SH-SY5Y (cell line): ENCODE results near the gene SCTR.

ENCODE experiments used
- GATA2 ChIP-seq: IDR thresholded peaks from 2 replicates; pipeline ENCODE4 v1.6.1; 2011; ENCODE audit warnings: mild to moderate bottlenecking, low read depth, low read length
- GATA3 ChIP-seq: IDR thresholded peaks from 2 replicates; pipeline ENCODE4 v1.6.1; 2011; ENCODE audit warnings: low read depth, mild to moderate bottlenecking, low read length, moderate library complexity

SCTR gene

DNA sequence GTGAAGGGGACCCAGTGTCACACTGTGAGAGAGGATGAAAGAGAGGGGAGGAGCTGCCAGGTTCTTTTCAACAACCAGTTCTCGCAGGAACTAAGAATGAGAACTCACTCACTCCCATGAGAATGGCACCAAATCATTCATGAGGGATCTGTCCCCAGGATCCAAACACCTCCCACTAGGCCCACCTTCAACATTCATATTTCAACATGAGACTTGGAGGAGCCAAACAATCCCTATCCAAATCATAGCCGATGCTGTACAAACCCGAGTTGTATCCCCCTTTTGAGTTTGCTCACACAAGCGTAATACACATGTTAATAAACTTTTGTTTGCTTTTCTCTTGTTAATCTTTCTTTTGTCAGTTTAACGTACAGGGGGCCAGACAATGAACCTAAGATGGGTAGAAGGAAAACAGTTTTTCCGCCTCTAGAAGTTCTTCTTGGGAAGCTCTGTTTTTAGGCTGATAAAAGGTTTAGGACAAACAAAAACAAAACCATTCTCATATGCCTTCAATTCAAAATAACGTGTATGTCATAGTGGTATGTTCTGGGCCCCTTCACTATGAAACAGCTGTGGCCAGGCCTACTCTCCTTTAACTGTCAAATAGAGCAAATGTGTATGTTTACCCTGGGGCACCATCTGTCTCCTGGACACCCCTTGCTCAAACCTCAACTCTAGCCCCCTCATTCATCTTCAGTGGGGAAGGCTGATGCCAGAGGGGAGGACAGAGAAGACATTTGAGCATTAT is 101.7 kb downstream of the SCTR start:
- TF ChIP-seq GATA2, result no peak
- TF ChIP-seq GATA3, result no peak

DNA sequence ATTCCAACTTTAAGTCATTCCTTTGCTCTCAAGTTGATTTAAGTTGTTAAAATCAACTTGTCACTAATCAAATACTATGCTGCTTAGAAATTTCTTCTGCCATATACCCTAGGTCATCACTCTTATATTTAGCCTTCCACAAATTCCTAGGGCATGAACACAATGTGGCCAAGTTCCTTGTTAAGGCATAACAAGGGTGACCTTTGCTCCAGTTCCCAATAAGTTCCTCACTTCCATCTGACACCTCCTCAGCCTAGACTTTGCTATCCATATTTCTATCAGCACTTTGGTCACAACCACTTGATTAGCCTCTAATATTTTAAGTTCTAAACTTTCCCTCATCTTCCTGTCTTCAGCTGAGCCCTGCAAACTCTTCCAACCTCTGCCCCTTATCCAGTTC is 102.5 kb downstream of the SCTR start:
- TF ChIP-seq GATA2 (no peak), GATA3 (no peak)

DNA sequence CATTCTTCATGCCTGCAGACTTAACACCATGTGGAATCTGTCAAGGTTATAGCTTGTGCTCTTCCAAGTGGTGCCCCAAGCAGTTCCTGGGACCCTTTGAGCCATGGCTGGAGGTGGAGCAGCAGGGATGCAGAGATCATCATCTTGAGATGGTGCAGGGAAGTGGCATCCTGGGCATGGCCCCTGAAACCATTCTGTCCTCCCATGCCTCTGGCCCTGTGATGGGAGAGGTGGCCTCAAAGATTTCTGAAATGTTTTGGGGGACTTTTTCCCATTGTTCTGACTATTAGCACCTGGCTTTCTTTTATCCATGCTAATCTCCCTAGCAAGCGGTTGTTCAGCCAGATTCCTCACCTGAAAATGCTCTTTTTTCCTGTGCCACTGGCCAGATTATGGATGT is 103.0 kb downstream of the SCTR start:
- TF ChIP-seq GATA2, result no peak
- no peak for TF ChIP-seq GATA3

DNA sequence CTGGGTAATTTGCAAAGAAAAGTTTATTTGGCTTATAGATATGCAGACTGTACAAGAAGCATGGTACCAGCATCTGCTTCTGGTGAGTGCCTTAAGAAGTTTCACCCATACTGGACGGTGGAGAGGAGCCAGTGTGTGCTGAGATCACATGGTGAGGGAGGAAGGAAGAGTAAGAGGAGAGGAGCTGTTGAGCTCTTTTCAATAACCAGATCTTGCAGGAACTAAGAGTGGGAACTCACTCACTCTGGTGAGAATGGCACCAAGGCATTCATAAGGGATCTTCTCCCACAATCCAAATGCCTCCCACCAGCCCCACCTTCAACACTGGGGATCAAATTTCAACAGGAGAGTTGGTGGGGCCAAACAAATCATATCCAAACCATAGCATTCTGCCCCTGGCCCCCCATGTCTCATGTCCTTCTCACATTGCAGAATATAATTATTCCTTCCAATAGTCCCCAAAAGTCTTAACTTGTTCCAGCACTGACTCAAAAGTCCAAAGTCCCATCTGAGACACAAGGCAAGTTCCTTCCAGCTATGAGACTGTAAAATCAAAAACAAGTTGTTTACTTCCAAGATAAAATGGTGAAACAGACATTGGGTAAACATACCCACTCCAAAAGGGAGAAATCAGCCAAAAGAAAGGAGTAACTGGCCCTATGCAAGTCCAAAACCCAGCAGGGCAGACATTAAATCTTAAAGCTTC is 104.3 kb downstream of the SCTR start:
- TF ChIP-seq GATA3 (no peak), GATA2 (no peak)

DNA sequence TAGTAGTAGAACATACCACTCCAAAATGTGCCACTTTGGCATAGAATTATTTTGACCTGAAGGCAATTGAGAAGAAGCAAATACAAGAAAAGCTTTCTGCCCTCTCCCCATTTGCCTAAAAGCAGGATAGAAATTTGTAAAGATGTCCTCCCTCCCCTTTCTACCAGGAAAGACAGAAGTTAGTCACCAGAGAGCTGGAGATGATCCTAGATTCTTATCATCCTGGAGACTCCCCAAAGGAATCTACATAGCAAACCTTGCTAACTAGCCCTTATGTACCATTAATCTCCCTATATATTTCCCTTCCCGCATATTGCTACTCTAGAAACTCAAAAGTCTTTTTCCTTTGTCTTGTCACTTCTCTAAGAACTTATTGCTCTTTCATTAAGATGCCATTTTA is 105.2 kb downstream of the SCTR start:
- TF ChIP-seq GATA2, result no peak
- TF ChIP-seq GATA3, result no peak

DNA sequence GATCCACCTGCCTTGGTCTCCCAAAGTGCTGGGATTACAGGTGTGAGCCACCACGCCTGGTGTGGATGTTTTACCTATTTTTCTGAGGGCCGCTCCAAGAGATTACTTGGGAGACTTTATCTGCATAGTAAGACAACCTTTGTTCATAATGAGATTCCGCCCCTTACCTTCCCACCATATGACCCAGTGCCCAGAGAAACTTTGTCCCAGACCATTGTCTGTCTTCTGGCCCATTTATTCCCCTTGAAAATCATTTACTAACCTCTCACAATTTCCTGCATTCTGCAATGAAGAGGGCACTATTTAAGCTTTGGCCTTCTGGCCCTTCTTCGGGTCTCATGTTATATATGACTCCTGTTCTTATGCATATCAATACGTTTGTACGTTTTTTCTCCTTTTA is 106.4 kb downstream of the SCTR start:
- TF ChIP-seq GATA3 (no peak), GATA2 (no peak)

DNA sequence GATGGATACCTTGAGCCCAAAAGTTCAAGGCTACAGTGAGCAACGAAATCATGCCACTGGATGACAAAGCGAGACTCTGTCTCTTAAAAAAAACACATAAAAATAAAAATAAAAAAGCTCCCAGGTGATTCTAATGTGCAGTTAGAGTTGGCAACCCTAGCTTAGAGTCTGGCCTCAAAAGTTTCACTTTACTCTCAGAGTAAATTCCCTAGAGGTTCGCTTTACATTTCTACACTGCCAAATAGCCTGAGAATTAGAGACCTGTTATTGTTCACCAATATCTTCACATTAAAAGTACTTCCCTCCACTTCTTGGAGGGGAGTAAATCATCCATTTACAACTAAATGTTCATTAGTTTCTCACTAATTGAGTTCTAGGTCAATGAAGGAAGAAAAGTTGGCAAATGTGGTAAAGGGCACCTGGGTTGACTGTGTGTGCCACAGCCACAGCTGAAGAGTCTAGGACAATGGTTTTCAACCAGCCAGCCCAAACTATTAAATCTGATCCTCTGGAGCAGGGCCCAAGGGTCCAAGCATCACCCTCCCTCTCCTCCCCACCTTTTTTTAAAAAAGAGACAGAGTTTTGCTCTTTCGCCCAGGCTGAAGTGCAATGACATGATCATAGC is 107.9 kb downstream of the SCTR start:
- TF ChIP-seq GATA3, result no peak
- no peak for TF ChIP-seq GATA2

DNA sequence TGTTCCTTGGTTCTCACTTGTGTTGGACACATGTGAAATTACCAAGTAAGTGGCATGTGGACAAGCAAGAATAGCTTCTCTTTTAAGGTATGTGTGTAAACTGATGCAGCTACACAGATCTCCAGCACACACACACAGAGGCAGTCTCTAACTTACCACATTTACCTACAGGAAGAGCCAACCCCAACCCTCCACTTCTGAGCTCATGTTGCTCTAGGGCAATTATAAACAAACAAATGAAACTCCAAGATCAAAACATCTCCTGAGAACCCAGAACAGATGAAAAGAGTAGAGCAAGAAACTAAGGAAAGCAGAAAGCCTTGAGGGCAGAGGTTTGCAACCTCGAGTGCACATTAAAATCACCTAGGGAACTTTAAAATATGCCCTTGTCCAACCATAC is 108.7 kb downstream of the SCTR start:
- no peak for TF ChIP-seq GATA2
- no peak for TF ChIP-seq GATA3

DNA sequence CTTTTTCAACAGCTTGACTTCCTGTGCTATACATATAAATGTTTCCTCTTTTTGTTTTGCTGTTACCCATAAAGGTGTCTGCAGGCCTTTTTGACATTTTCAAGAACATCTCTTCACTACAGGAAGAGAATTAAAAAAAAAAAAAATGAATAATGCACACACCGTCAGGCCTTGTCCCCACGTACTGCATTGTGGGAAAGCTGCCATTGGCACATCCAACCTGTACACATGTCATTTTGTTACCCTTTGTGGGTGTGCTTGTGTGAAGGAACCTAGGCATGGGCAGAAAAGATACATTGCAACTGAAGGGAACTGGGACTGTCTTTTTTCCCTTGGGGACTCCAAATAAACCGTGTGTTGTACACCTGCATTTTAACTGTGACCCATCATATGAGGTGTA is 109.4 kb downstream of the SCTR start:
- TF ChIP-seq GATA2 (no peak), GATA3 (no peak)

DNA sequence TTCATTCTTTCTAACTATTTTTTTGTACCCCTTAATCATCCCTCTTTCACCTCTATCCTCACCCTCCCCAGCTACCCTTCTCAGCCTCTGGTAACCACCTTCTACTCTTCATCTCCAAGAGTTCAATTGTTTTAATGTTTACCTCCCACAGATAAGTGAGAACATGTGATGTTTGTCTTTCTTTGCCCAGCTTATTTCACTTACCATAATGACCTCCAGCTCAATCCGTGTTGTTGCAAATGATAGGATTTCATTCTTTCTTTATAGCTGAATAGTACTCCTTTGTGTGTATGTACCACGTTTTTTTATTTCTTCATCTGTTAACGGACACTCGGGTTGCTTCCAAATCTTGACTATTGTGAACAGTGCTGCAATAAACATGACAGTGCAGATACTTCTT is 114.8 kb downstream of the SCTR start:
- TF ChIP-seq GATA2 (no peak), GATA3 (no peak)

DNA sequence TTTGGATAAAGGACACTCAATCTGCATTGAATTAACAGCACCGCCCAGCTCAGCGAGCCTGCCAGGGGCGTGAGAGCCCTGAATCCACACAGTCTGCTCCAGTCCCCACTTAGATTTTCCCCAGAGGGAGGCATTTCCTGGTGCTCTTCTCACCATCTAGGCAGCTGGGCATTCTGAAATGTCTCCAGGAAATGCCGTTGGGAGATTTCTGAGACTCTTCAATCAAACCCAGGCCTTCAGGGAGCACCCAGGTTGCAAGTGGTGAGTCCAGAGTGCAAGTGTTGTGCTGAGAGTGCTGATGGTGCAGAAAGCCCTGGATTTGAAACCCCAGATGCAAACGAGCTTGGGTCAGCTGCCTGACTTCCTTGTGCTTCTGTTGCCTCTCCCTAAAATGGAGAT is 116.1 kb downstream of the SCTR start:
- TF ChIP-seq GATA3, result no peak
- no peak for TF ChIP-seq GATA2

DNA sequence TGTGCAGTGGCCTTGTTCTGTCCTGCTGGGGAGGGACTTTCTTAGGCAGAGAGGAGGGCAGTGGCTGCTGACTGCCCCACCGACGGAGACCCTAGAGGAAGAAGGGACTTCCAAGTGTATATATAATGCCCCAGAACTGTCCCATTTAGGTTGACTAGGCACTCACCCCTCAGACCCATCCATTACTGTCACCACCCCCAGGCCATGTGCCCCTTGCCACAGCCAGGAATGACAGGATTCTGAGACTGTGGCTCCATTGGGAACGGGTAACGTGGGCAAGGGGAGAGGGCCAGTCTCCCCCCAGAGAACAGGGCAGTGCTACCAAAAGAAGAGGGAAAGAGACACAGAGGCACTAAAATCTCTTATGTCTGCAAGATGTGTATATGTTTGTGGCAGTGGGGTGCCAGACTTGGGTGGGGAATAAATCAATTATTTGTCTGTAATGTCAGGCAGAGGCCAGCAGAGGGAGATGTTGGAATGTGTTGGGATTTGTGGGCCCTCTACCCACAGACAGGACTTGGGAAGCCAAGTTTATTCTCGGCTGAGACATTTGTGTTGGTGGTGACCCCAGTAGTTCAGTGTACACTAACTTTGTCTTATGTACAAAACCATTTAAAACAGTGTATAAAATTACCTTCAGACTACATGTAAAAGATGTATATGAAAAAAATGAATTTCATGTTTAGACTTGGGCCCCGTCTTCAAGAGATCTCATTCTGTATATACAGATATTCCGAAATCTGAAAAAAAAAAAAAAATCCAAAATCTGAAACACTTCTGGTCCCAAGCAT is 116.7 kb downstream of the SCTR start:
- TF ChIP-seq GATA3 (no peak), GATA2 (no peak)

DNA sequence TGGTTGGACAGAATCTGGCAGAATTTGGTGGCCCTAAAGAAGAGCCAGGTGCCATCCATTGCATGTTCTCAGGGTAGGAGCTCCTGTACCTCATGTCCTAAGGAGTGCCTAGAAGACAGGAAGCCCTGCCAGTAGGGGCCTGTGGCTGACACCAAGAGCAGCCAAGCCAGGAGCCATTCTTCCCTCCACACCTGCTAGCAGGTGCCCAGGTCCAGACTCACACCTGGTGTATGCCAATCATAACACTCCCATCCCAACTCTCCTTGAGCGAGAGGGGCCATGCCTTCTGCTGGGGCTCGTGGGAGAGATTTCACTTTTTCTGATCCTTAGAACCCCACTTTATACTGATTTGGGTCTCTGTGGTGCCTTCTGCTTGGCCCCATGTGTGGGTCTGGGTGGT is 119.1 kb downstream of the SCTR start:
- no peak for TF ChIP-seq GATA3
- no peak for TF ChIP-seq GATA2

DNA sequence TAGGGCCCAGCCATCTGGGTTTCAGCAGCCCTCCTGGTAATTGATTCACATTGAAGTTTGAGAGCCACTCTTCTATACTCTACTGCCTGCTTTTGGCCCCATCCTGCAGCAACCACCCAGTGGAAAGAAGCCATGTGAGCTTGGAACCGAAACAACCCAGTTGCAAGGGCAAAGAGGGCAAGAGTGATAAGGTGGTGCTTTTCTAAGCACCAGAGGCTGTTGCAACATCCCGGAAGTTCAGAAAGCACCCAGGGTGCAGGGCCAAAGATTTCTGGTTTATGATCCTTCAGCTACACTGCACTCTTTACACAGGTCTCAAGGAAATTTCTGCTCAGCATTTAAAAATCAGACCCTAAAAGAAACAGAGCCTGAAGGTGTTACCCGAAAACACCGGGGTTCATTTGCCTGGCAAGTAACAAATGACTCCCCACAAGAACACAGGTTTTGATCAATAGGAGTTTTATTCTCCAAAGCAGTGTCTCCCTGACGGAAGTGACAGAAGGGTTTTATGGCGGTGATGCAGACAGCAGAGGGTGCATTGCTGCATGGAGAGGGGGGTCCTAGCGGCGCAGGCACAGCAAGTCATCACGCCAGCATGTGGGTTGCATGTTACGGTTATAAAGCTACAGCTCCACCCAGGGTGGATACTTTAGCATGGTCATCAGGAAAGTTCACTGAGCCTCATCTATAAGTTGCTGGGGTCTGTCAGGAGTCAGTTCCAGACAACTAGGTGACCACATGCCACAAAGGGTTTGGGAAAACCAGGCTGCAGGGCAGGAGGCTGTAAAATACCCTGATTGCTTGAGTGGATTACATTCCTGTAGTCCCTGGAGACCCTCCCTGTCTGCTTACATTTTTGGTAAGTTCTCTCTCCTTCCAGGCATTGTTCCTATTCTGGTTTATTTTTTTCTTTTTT is 121.4 kb downstream of the SCTR start:
- TF ChIP-seq GATA2 (no peak), GATA3 (no peak)
